Astrocyte (in vitro differentiated cells and primary cell): ENCODE results near the gene NCBP2. TPM values are rescaled to one million over a fixed set of nuclear protein-coding genes. Genes with fewer than 3 reads are reported as not detected.

ENCODE experiments used
- DNase-seq: peaks from one replicate; pipeline ENCODE4 v3.0.0-alpha.2; 2010; ENCODE audit warnings: low read depth
- FAIRE-seq: peaks from 2 replicates; lab custom pipeline; 2011; peaks lifted over from hg19 to GRCh38; lab: Jason Lieb, UNC
- H2AFZ ChIP-seq: 2 replicates; pipeline ENCODE4 v1.6.0; 2012; ENCODE audit warnings: low read depth, low read length, inconsistent platforms
- H3K27ac ChIP-seq: 2 replicates; pipeline ENCODE4 v1.5.1; 2011; ENCODE audit warnings: low read depth, low read length, inconsistent platforms
- H3K27me3 ChIP-seq: 2 replicates; pipeline ENCODE4 v1.6.0; 2011; ENCODE audit warnings: low read length, inconsistent platforms; ENCODE audit not compliant: insufficient read depth
- H3K36me3 ChIP-seq: 2 replicates; pipeline ENCODE4 v1.5.1; 2011; ENCODE audit warnings: low read length, inconsistent platforms; ENCODE audit not compliant: insufficient read depth
- H3K4me1 ChIP-seq: 2 replicates; pipeline ENCODE4 v1.5.1; 2011; ENCODE audit warnings: low read length, inconsistent platforms; ENCODE audit not compliant: insufficient read depth
- H3K4me2 ChIP-seq: 2 replicates; pipeline ENCODE4 v1.6.0; 2012; ENCODE audit warnings: low read length, inconsistent platforms
- H3K4me3 ChIP-seq: 2 replicates; pipeline ENCODE4 v1.5.1; 2011; ENCODE audit warnings: low read depth, mild to moderate bottlenecking, low read length, inconsistent platforms; ENCODE audit not compliant: insufficient read depth
- H3K79me2 ChIP-seq: 2 replicates; pipeline ENCODE4 v1.6.0; 2012; ENCODE audit warnings: mild to moderate bottlenecking, low read length, inconsistent platforms; ENCODE audit not compliant: insufficient read depth
- H3K9ac ChIP-seq: 2 replicates; pipeline ENCODE4 v1.6.0; 2012; ENCODE audit warnings: mild to moderate bottlenecking, low read length, inconsistent platforms
- H3K9me3 ChIP-seq: 2 replicates; pipeline ENCODE4 v1.5.1; 2012; ENCODE audit warnings: low read depth, mild to moderate bottlenecking, low read length, inconsistent platforms; ENCODE audit not compliant: insufficient read depth
- H4K20me1 ChIP-seq: 2 replicates; pipeline ENCODE4 v1.6.0; 2012; ENCODE audit warnings: low read length, inconsistent platforms; ENCODE audit not compliant: insufficient read depth
- H3K27ac Mint-ChIP-seq: one replicate; pipeline ENCODE4 v1.8.0; 2021; ENCODE audit warnings: mild to moderate bottlenecking, mixed read lengths; ENCODE audit not compliant: unreplicated experiment
- H3K27me3 Mint-ChIP-seq: one replicate; pipeline ENCODE4 v1.8.0; 2021; ENCODE audit warnings: low read depth, mixed read lengths; ENCODE audit not compliant: unreplicated experiment
- H3K36me3 Mint-ChIP-seq: one replicate; pipeline ENCODE4 v1.8.0; 2021; ENCODE audit warnings: low read depth, mixed read lengths; ENCODE audit not compliant: unreplicated experiment
- H3K4me1 Mint-ChIP-seq: one replicate; pipeline ENCODE4 v1.8.0; 2021; ENCODE audit warnings: low read depth, mixed read lengths; ENCODE audit not compliant: unreplicated experiment
- H3K4me3 Mint-ChIP-seq: one replicate; pipeline ENCODE4 v1.8.0; 2021; ENCODE audit warnings: mild to moderate bottlenecking, moderate library complexity, mixed read lengths; ENCODE audit not compliant: unreplicated experiment
- H3K9me3 Mint-ChIP-seq: one replicate; pipeline ENCODE4 v1.8.0; 2021; ENCODE audit warnings: mild to moderate bottlenecking, mixed read lengths; ENCODE audit not compliant: unreplicated experiment
- CTCF ChIP-seq: IDR thresholded peaks from 2 replicates; pipeline ENCODE4 v1.5.1; 2011; ENCODE audit warnings: low read depth, mild to moderate bottlenecking, inconsistent platforms, low read length, moderate library complexity; ENCODE audit not compliant: insufficient read depth
- EZH2 ChIP-seq: IDR thresholded peaks from 2 replicates; pipeline ENCODE4 v1.6.1; 2012; ENCODE audit warnings: mild to moderate bottlenecking, low read length, inconsistent platforms; ENCODE audit not compliant: insufficient read depth
- total RNA-seq: library from RNA; stranded (reverse); gene quantifications from 2 replicates; pipeline ENCODE4 v1.2.1, GENCODE V29; 2021

The NCBP2 gene
- total RNA-seq, 1 donor from 2014 or later: 90.6 TPM

GRCh38 chr3:196914866-196915265 lies 27.5 kb downstream of the NCBP2 start:
- H2AFZ ChIP-seq: no peak overlapping the region
- no peak overlapping the region for H3K4me3 ChIP-seq
- H3K27ac ChIP-seq: no peak overlapping the region
- TF ChIP-seq CTCF (no peak), EZH2 (no peak)
- Mint-ChIP-seq H3K36me3 (peaks cover 27% of the 10 kb centered on the region), H3K9me3 (peaks cover 5% of the 10 kb centered on the region), H3K4me1 (no peaks in the 10 kb centered on the region), H3K27me3 (no peaks in the 10 kb centered on the region), H3K27ac (no peak overlapping the region), H3K4me3 (no peak overlapping the region)
- H3K9me3 ChIP-seq: no peaks in the 10 kb centered on the region
- H4K20me1 ChIP-seq: no peaks in the 10 kb centered on the region
- H3K36me3 ChIP-seq: peaks cover 7% of the 10 kb centered on the region
- H3K9ac ChIP-seq: no peak overlapping the region
- no peaks in the 10 kb centered on the region for H3K27me3 ChIP-seq
- DNase-seq: no peak
- H3K4me2 ChIP-seq: no peak overlapping the region
- no peak for FAIRE-seq
- no peaks in the 10 kb centered on the region for H3K4me1 ChIP-seq
- no peaks in the 10 kb centered on the region for H3K79me2 ChIP-seq

GRCh38 chr3:196903740-196904139 lies 38.6 kb downstream of the NCBP2 start:
- H3K27ac ChIP-seq: no peak overlapping the region
- H3K27me3 ChIP-seq: no peaks in the 10 kb centered on the region
- H3K4me1 ChIP-seq: no peaks in the 10 kb centered on the region
- FAIRE-seq (no peak), DNase-seq (no peak)
- no peaks in the 10 kb centered on the region for H3K9me3 Mint-ChIP-seq
- H2AFZ ChIP-seq: no peak overlapping the region
- H3K4me2 ChIP-seq: no peak overlapping the region
- no peak overlapping the region for H3K27ac Mint-ChIP-seq
- H3K79me2 ChIP-seq: peaks cover 4% of the 10 kb centered on the region
- no peaks in the 10 kb centered on the region for H3K9me3 ChIP-seq
- H3K4me1 Mint-ChIP-seq: no peaks in the 10 kb centered on the region
- H3K4me3 Mint-ChIP-seq: no peak overlapping the region
- TF ChIP-seq CTCF (no peak), EZH2 (no peak)
- no peaks in the 10 kb centered on the region for H4K20me1 ChIP-seq
- no peaks in the 10 kb centered on the region for H3K27me3 Mint-ChIP-seq
- H3K36me3 Mint-ChIP-seq: peaks cover 25% of the 10 kb centered on the region
- H3K36me3 ChIP-seq: peaks cover 51% of the 10 kb centered on the region
- H3K4me3 ChIP-seq: no peak overlapping the region
- H3K9ac ChIP-seq: no peak overlapping the region

- no peak for TF ChIP-seq EZH2
- TF ChIP-seq CTCF: no peak
- Histone ChIP-seq H3K79me2 (peaks cover 12% of the 10 kb centered on the region), H4K20me1 (peaks cover 3% of the 10 kb centered on the region), H3K9me3 (no peaks in the 10 kb centered on the region), H3K4me3 (no peak overlapping the region), H3K4me1 (no peaks in the 10 kb centered on the region), H3K27me3 (no peaks in the 10 kb centered on the region), H3K36me3 (peaks cover 48% of the 10 kb centered on the region), H2AFZ (no peak overlapping the region), H3K9ac (no peak overlapping the region), H3K27ac (no peak overlapping the region), H3K4me2 (no peak overlapping the region)
- Mint-ChIP-seq H3K4me1 (no peaks in the 10 kb centered on the region), H3K36me3 (peaks cover 25% of the 10 kb centered on the region), H3K27ac (no peak overlapping the region), H3K4me3 (no peak overlapping the region), H3K27me3 (no peaks in the 10 kb centered on the region), H3K9me3 (no peaks in the 10 kb centered on the region)
- FAIRE-seq (no peak), DNase-seq (no peak)
Measured at GRCh38 chr3:196902296-196902695, 40.0 kb downstream of the NCBP2 start.
